CD14-positive monocyte (primary cell): ENCODE data around the gene UBE2D4. TPM values are rescaled to one million over a fixed set of nuclear protein-coding genes. Genes with fewer than 3 reads are reported as not detected.
A peak's percentile ranks its signal among the peaks of the same experiment; 100 is the strongest.

Source experiments
- DNase-seq, 3 donors: peaks; one replicate each; pipeline ENCODE4 v3.0.0-alpha.2; 2011 to 2022
- H2AFZ ChIP-seq: 2 replicates; pipeline ENCODE4 v1.6.0; 2012; ENCODE audit warnings: mild to moderate bottlenecking, low read depth, low read length, inconsistent platforms; ENCODE audit not compliant: insufficient read depth, poor library complexity, severe bottlenecking
- H3K27ac ChIP-seq, 2 donors: 1 replicate in 1 of 2; 2 replicates in 1 of 2; pipeline ENCODE4 v1.5.1; 2012 to 2013; ENCODE audit warnings: low read length in 2 of 2, control low read depth in 1 of 2, inconsistent platforms in 1 of 2, low read depth in 1 of 2, mild to moderate bottlenecking in 1 of 2
- H3K27me3 ChIP-seq, 2 donors: one replicate each; pipeline versions ENCODE4 v1.6.0 to v1.6.1; 2011 to 2013; ENCODE audit warnings: low read length in 2 of 2; ENCODE audit not compliant: control insufficient read depth in 2 of 2, insufficient read depth in 2 of 2
- H3K36me3 ChIP-seq, 2 donors: replicated peaks in 1 of 2; 1 replicate in 1 of 2; 2 replicates in 1 of 2; pipeline versions ENCODE4 v1.5.1 to v1.6.1; 2012 to 2013; ENCODE audit warnings: low read length in 2 of 2, control low read depth in 1 of 2, inconsistent platforms in 1 of 2, mild to moderate bottlenecking in 1 of 2; ENCODE audit not compliant: insufficient read depth in 2 of 2, control insufficient read depth in 1 of 2
- H3K4me1 ChIP-seq, 2 donors: 1 replicate in 1 of 2; 2 replicates in 1 of 2; pipeline versions ENCODE4 v1.5.1 to v1.6.1; 2012 to 2013; ENCODE audit warnings: low read length in 2 of 2, control low read depth in 1 of 2, inconsistent platforms in 1 of 2, mild to moderate bottlenecking in 1 of 2, moderate library complexity in 1 of 2; ENCODE audit not compliant: insufficient read depth in 2 of 2, control insufficient read depth in 1 of 2
- H3K4me2 ChIP-seq: replicated peaks from 2 replicates; pipeline ENCODE3; 2012; ENCODE audit warnings: low read length, moderate library complexity, mild to moderate bottlenecking; ENCODE audit not compliant: poor library complexity, severe bottlenecking; ENCODE audit errors: extremely low read depth
- H3K4me3 ChIP-seq, 3 experiments: fragments of 200-600 bp in 1 of 3; sonication (generic) in 1 of 3; replicated peaks in 1 of 3; 1 replicate in 2 of 3; 2 replicates in 1 of 3; pipeline ENCODE4 v1.5.1; 2011 to 2013; ENCODE audit warnings: low read length in 3 of 3, mild to moderate bottlenecking in 3 of 3, control low read depth in 2 of 3, low read depth in 2 of 3, inconsistent platforms in 1 of 3, moderate library complexity in 1 of 3
- H3K79me2 ChIP-seq: 2 replicates; pipeline ENCODE4 v1.6.0; 2012; ENCODE audit warnings: mild to moderate bottlenecking, control low read depth, inconsistent platforms, low read length, moderate library complexity; ENCODE audit not compliant: insufficient read depth
- H3K9ac ChIP-seq: 2 replicates; pipeline ENCODE4 v1.6.0; 2017; ENCODE audit warnings: low read length, mild to moderate bottlenecking; ENCODE audit not compliant: insufficient read depth, poor library complexity, severe bottlenecking
- H3K9me3 ChIP-seq, 2 donors: replicated peaks in 1 of 2; 1 replicate in 1 of 2; 2 replicates in 1 of 2; pipeline versions ENCODE4 v1.5.1 to v1.6.1; 2012 to 2013; ENCODE audit warnings: low read length in 2 of 2, control low read depth in 1 of 2; ENCODE audit not compliant: control insufficient read depth in 1 of 2, insufficient read depth in 1 of 2
- H4K20me1 ChIP-seq: 2 replicates; pipeline ENCODE4 v1.6.0; 2012; ENCODE audit warnings: mild to moderate bottlenecking, low read length, control low read depth, moderate library complexity; ENCODE audit not compliant: insufficient read depth
- H3K27ac Mint-ChIP-seq, 7 donors: one replicate each; pipeline ENCODE4 v1.8.0; 2020; ENCODE audit warnings: mild to moderate bottlenecking in 7 of 7, mixed read lengths in 7 of 7, moderate library complexity in 6 of 7, inconsistent platforms in 2 of 7
- H3K27me3 Mint-ChIP-seq, 3 donors: one replicate each; pipeline ENCODE4 v1.8.0; 2021 to 2022; ENCODE audit warnings: low read depth in 3 of 3, mild to moderate bottlenecking in 3 of 3, mixed read lengths in 3 of 3, moderate library complexity in 3 of 3, inconsistent platforms in 1 of 3
- H3K36me3 Mint-ChIP-seq, 2 donors: one replicate each; pipeline ENCODE4 v1.8.0; 2020; ENCODE audit warnings: mixed read lengths in 2 of 2, inconsistent platforms in 1 of 2, mild to moderate bottlenecking in 1 of 2
- H3K4me1 Mint-ChIP-seq: one replicate; pipeline ENCODE4 v1.8.0; 2020; ENCODE audit warnings: mild to moderate bottlenecking, mixed read lengths
- H3K4me3 Mint-ChIP-seq, 2 donors: one replicate each; pipeline ENCODE4 v1.8.0; 2020; ENCODE audit warnings: mild to moderate bottlenecking in 2 of 2, mixed read lengths in 2 of 2, moderate library complexity in 1 of 2
- H3K9me3 Mint-ChIP-seq, 7 donors: one replicate each; pipeline ENCODE4 v1.8.0; 2020 to 2022; ENCODE audit warnings: mixed read lengths in 7 of 7, mild to moderate bottlenecking in 6 of 7, moderate library complexity in 6 of 7, inconsistent platforms in 2 of 7
- WGBS: methylation state at CpG from one replicate; pipeline ENCODE4 v1.1.5; 2013; ENCODE audit warnings: missing lambda C conversion rate; ENCODE audit not compliant: insufficient coverage; 5-methylcytosine and 5-hydroxymethylcytosine counted together
- intact Hi-C, 2 donors: fragments of 100-400 bp; cut with micrococcal nuclease; formaldehyde crosslinking; loops; one replicate each; pipeline versions ENCODE4 v1.15.0 to v1.15.1; 2023
- polyA plus RNA-seq, 3 donors: library from polyadenylated mRNA; depleted of rRNA in 1 of 3; unstranded in 2 of 3; stranded (reverse) in 1 of 3; fragments of 300-500 nt in 2 of 3; fragments of >200 nt in 1 of 3; fragmentation: Illumina TruSeq in 2 of 3; gene quantifications; 1 replicate in 2 of 3; 2 replicates in 1 of 3; pipeline ENCODE4 v1.2.3, GENCODE V29; 2012 to 2021
- TF ChIP-seq, protein P1 (sequence below): fragments of 200-600 bp; IDR thresholded peaks from one replicate; pipeline ENCODE4 v1.8.0; 2022; ENCODE audit warnings: antibody characterized with exemption, mild to moderate bottlenecking

Gene UBE2D4
- polyA plus RNA-seq, 3 donors: 8.2 to 10.9 (median 8.8) TPM

- Histone ChIP-seq H3K27ac (no peak overlapping the region), H3K4me1 (peaks cover 0 to 3% of the 10 kb centered on the region in 2 donors), H3K4me2 (no peak overlapping the region), H3K4me3 (no peak overlapping the region), H3K79me2 (peaks cover 17% of the 10 kb centered on the region), H2AFZ (no peak overlapping the region), H4K20me1 (peaks cover 3% of the 10 kb centered on the region), H3K36me3 (peaks cover 5 to 10% of the 10 kb centered on the region in 2 donors), H3K9ac (no peak overlapping the region), H3K27me3 (no peaks in the 10 kb centered on the region), H3K9me3 (no peaks in the 10 kb centered on the region)
- Mint-ChIP-seq H3K9me3 (peaks cover 0 to 1% (median 0%) of the 10 kb centered on the region in 7 donors), H3K27ac (peak overlapping the region in 1 of 7 donors; percentile 33), H3K4me1 (peaks cover 18% of the 10 kb centered on the region), H3K36me3 (peaks cover 20 to 27% of the 10 kb centered on the region in 2 donors), H3K27me3 (no peaks in the 10 kb centered on the region), H3K4me3 (peak overlapping the region in 1 of 2 donors; percentile 31)
- 100% methylated on average over 6 of the region's 6 CpGs for WGBS
- TF ChIP-seq, protein P1, sequence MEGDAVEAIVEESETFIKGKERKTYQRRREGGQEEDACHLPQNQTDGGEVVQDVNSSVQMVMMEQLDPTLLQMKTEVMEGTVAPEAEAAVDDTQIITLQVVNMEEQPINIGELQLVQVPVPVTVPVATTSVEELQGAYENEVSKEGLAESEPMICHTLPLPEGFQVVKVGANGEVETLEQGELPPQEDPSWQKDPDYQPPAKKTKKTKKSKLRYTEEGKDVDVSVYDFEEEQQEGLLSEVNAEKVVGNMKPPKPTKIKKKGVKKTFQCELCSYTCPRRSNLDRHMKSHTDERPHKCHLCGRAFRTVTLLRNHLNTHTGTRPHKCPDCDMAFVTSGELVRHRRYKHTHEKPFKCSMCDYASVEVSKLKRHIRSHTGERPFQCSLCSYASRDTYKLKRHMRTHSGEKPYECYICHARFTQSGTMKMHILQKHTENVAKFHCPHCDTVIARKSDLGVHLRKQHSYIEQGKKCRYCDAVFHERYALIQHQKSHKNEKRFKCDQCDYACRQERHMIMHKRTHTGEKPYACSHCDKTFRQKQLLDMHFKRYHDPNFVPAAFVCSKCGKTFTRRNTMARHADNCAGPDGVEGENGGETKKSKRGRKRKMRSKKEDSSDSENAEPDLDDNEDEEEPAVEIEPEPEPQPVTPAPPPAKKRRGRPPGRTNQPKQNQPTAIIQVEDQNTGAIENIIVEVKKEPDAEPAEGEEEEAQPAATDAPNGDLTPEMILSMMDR: no peak
- intact Hi-C loops: no loop called here
- no peak for DNase-seq
Measured at GRCh38 chr7:43890468-43890867, 35.8 kb upstream of the UBE2D4 start.

DNA sequence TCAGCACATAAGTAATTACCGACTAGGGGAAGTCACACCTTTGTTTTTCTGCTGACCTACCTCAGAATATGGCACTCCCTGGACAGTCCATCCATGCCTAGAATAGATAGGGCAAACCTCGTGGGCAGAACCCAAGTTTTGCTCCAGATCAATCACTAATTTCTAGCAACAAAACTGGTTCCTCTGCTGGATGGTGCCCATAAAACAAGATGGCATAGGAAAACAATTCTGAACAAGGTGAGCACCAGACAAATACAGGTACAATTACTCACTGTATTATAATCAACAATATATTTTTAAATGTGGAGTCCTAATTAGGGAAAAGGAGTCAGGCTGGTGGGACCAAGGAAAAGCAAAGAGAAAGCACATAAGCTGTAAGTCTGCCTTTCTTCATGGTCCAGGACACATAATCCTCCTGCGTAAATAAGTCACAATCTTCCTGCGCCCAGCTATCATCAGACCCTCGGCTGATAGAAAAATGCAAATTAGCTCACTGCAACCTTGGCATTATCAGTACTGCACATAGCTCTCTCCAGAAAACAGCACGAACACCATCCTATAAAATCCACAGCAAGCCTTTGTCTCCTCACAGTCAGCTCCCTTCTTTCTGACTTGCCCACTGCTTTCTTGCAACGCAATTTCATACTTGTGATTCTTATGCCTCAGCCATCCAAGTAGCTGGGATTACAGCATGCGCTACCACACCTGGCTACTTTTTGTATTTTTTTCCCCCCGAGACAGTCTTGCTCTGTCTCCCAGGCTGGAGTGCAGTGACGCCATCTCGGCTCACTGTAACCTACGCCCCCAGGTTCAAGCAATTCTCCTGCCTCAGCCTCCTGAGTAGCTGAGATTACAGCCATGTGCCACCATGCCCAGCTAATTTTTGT, 34.9 kb upstream of the UBE2D4 start:
- H3K27me3 ChIP-seq: no peaks in the 10 kb centered on the region
- peak overlapping the region in 1 of 7 donors; percentile 33 for H3K27ac Mint-ChIP-seq
- WGBS: 92% methylated on average over 11 of the region's 12 CpGs
- H3K4me2 ChIP-seq: no peak overlapping the region
- H3K9me3 ChIP-seq: no peaks in the 10 kb centered on the region
- TF ChIP-seq, protein P1: no peak
- H3K36me3 ChIP-seq: peaks cover 0 to 2% of the 10 kb centered on the region in 2 donors
- H3K27ac ChIP-seq: no peak overlapping the region
- H4K20me1 ChIP-seq: peaks cover 3% of the 10 kb centered on the region
- intact Hi-C loops: no loop called here
- no peak overlapping the region for H2AFZ ChIP-seq
- no peaks in the 10 kb centered on the region for H3K27me3 Mint-ChIP-seq
- H3K36me3 Mint-ChIP-seq: peaks cover 22 to 30% of the 10 kb centered on the region in 2 donors
- H3K9ac ChIP-seq: no peak overlapping the region
- H3K4me1 Mint-ChIP-seq: peaks cover 23% of the 10 kb centered on the region
- H3K79me2 ChIP-seq: peaks cover 18% of the 10 kb centered on the region
- no peak overlapping the region for H3K4me3 Mint-ChIP-seq
- peaks cover 0 to 5% (median 1%) of the 10 kb centered on the region in 7 donors for H3K9me3 Mint-ChIP-seq
- no peak for DNase-seq
- H3K4me3 ChIP-seq: no peak overlapping the region
- H3K4me1 ChIP-seq: peaks cover 0 to 3% of the 10 kb centered on the region in 2 donors
